PFSK-1 (cell line): ENCODE results near the gene ATG16L1. TPM values are rescaled to one million over a fixed set of nuclear protein-coding genes. Genes with fewer than 3 reads are reported as not detected.

Experiments
- FOXP2 ChIP-seq: optimal IDR thresholded peaks from 2 replicates; pipeline ENCODE3; 2011; ENCODE audit warnings: borderline replicate concordance, control low read depth, inconsistent platforms; ENCODE audit not compliant: insufficient read depth; ENCODE audit errors: extremely low read length, extremely low read depth
- POLR2AphosphoS5 ChIP-seq: IDR thresholded peaks from 2 replicates; pipeline ENCODE4 v1.6.1; 2012; ENCODE audit warnings: low read depth, mild to moderate bottlenecking, control low read depth, low read length, moderate library complexity
- SIN3A ChIP-seq: IDR thresholded peaks from 2 replicates; pipeline ENCODE4 v1.6.1; 2012; ENCODE audit warnings: mild to moderate bottlenecking, low read length, moderate library complexity, borderline replicate concordance; ENCODE audit not compliant: insufficient read depth
- TAF1 ChIP-seq: IDR thresholded peaks from 2 replicates; pipeline ENCODE4 v1.6.1; 2012; ENCODE audit warnings: low read length, control low read depth, borderline replicate concordance; ENCODE audit not compliant: insufficient read depth
- polyA plus RNA-seq: library from polyadenylated mRNA; unstranded; fragments of >200 nt; gene quantifications from one replicate; pipeline ENCODE4 v1.2.1, GENCODE V29; 2012; ENCODE audit warnings: low read depth, missing spikeins; ENCODE audit not compliant: insufficient read length
- TF ChIP-seq, protein P1 (sequence below), 2 experiments: IDR thresholded peaks; 2 replicates each; pipeline versions ENCODE4 v1.6.1 to v1.8.0; 2011 to 2012; ENCODE audit warnings: low read depth in 2 of 2, low read length in 2 of 2, control low read depth in 1 of 2, inconsistent platforms in 1 of 2, mild to moderate bottlenecking in 1 of 2, moderate library complexity in 1 of 2; ENCODE audit not compliant: insufficient read depth in 1 of 2

The ATG16L1 gene
- 15.4 TPM for polyA plus RNA-seq

DNA sequence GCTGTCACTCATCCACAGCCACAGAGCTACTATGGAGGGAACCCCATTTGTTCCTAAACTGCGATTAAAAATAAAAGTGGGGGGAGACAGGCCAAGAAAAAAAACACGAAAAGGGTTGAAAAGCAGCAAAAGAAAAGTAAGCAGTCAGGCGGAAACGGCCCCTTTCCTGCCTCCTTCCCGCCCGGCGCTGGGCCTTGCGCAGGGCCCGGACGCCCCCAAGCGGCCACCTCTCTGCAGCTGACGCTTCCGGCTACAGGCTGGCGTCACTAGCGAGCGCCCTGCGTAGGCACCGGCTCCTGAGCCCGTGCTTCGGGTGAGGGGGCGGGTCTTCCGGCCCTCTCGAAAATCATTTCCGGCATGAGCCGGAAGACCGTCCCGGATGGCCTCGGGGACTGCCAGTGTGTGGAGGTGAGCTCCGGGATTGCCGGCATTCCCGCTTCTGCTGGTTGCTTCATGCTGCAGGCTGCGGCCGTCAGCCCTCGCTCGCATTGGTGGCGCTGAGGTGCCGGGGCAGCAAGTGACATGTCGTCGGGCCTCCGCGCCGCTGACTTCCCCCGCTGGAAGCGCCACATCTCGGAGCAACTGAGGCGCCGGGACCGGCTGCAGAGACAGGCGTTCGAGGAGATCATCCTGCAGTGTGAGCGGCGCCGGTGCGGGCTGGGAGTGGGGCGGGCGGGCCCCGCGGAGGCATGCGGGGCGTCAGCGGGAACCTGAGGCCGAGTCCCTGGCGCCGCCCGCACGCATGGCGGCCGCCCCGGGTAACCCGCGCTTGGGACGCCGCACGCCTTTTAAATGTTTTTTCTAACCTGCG is at the start of gene ATG16L1:
ATG16L1 (plus strand) TSS at position 368 of the 811 bp plus-strand sequence; CDS start at position 523, 155 bp downstream.
- TF ChIP-seq POLR2AphosphoS5 (peak; percentile 68), TAF1 (peak; percentile 65; the same call in 1 of the 2 replicates), SIN3A (peak; percentile 54; the same call in 1 of the 2 replicates), FOXP2 (peak; percentile 70)
- TF ChIP-seq, protein P1, sequence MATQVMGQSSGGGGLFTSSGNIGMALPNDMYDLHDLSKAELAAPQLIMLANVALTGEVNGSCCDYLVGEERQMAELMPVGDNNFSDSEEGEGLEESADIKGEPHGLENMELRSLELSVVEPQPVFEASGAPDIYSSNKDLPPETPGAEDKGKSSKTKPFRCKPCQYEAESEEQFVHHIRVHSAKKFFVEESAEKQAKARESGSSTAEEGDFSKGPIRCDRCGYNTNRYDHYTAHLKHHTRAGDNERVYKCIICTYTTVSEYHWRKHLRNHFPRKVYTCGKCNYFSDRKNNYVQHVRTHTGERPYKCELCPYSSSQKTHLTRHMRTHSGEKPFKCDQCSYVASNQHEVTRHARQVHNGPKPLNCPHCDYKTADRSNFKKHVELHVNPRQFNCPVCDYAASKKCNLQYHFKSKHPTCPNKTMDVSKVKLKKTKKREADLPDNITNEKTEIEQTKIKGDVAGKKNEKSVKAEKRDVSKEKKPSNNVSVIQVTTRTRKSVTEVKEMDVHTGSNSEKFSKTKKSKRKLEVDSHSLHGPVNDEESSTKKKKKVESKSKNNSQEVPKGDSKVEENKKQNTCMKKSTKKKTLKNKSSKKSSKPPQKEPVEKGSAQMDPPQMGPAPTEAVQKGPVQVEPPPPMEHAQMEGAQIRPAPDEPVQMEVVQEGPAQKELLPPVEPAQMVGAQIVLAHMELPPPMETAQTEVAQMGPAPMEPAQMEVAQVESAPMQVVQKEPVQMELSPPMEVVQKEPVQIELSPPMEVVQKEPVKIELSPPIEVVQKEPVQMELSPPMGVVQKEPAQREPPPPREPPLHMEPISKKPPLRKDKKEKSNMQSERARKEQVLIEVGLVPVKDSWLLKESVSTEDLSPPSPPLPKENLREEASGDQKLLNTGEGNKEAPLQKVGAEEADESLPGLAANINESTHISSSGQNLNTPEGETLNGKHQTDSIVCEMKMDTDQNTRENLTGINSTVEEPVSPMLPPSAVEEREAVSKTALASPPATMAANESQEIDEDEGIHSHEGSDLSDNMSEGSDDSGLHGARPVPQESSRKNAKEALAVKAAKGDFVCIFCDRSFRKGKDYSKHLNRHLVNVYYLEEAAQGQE (IDR thresholded peaks at IDR 0.05; ENCODE audit: insufficient read depth in 1 of 2, low read depth in 2 of 2, low read length in 2 of 2), result peak; percentile 43 to 48; a peak in 2 of 4 replicates

DNA sequence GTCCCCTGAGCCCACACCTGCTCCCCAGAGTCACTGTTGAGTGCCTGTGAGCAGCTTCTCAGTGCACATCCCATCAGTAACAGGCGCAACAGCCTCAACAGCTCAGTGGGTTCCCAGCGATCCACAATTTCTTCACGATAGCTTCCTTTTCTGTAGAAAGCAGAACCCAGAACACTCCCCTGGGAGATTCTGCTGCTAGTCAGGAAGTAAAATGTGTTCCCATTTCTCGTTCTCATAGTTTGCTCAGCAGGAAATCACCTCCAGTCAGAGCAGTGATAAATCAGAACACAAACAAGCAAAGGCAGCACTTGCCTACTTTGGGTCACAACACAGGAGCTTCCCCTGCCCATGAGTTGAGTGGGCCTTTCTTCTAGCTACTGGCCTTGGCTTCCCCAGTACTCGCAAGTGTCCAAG is 48.9 kb upstream of the ATG16L1 start:
- no peak for TF ChIP-seq POLR2AphosphoS5

DNA sequence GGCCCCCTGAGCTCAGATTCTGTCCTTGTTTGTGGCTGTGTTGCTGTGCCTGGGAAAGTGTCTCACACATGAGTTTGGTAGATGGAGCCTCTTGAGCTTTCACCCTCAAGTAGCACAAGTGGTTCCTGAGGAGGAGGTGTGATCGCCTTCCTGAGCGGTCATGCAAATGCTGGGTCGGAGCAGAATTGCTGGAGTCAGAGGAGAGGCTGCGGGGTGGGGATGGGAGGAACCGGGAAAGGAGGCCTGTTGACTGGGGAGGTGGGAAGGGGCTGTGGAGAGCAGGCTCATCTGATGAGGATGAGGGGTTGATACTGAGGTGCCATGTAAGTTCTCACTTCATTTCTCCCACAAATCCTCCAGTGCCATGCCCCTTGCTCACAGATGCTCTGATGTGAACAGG is 48.4 kb upstream of the ATG16L1 start:
- no peak for TF ChIP-seq TAF1
- TF ChIP-seq POLR2AphosphoS5, result no peak
- no peak for TF ChIP-seq SIN3A
- TF ChIP-seq FOXP2, result no peak
- TF ChIP-seq, protein P1 (IDR thresholded peaks at IDR 0.05; ENCODE audit: insufficient read depth in 1 of 2, low read depth in 2 of 2, low read length in 2 of 2), result no peak

DNA sequence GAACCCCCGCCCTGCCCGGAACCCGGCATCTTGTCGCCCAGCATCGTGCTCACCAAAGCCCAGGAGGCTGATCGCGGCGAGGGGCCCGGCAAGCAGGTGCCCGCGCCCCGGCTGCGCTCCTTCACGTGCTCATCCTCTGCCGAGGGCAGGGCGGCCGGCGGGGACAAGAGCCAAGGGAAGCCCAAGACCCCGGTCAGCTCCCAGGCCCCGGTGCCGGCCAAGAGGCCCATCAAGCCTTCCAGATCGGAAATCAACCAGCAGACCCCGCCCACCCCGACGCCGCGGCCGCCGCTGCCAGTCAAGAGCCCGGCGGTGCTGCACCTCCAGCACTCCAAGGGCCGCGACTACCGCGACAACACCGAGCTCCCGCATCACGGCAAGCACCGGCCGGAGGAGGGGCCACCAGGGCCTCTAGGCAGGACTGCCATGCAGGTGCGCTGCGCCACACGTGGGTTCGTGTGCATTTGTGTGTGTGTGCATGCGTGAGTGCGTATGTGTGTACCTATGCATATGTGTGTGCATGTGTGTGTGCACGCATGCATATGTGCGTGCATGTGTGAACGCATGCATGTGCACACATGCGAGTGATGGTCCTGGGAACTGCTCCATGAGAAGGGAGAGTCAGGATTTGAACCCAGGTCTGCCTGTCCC is 47.1 kb upstream of the ATG16L1 start:
- TF ChIP-seq FOXP2, result no peak
- TF ChIP-seq TAF1, result no peak
- TF ChIP-seq SIN3A, result no peak
- no peak for TF ChIP-seq POLR2AphosphoS5
- TF ChIP-seq, protein P1 (IDR thresholded peaks at IDR 0.05; ENCODE audit: insufficient read depth in 1 of 2, low read depth in 2 of 2, low read length in 2 of 2), result no peak

DNA sequence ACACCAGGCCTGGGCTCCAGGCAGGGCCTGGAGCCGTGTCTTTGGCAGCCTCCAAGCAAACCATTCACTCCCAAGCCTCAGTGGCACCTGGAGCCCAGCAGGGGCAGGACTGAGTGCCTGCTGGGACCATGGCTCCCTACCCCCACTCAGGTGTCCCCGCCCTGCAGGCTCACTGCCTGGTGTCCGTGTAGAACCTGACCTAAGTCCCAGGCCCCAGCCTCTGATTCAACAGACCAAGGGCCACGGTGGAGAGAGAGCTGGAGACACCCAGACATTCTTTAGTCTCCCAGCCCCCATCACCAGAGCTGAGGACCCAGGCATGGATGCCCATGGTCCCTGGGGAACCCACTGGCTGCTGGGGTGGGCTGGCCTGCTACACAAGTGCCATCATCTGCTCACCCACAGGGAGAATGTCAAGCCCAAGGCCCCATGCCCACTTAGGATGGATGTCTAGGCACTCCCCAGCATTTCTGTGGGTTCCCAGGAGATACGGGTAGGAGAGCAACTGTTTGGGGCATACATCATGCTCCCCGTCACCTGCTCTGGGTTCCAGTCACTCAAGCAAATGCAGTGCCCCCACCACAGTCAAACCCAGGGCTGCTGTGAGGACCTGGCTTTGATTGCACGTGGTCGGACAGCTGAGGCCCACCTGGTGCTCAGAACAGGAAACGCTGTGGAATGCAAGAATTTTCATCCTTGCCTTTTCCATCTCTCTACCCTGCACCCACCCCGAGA is 42.9 kb upstream of the ATG16L1 start:
- TF ChIP-seq, protein P1 (IDR thresholded peaks at IDR 0.05; ENCODE audit: insufficient read depth in 1 of 2, low read depth in 2 of 2, low read length in 2 of 2), result no peak
- TF ChIP-seq SIN3A, result no peak
- no peak for TF ChIP-seq FOXP2
- TF ChIP-seq POLR2AphosphoS5, result no peak
- TF ChIP-seq TAF1, result no peak
